Uterus (tissue), 4 donors: Measurements from ENCODE around the gene RNF19B. TPM values are rescaled to one million over a fixed set of nuclear protein-coding genes. Genes with fewer than 3 reads are reported as not detected.

Experiments used
- DNase-seq, 2 donors: peaks; one replicate each; pipeline ENCODE4 v3.0.0-alpha.2; 2019 to 2020
- H3K27ac ChIP-seq, 2 donors: fragments of 200-600 bp; sonication (generic); 1 replicate in 1 of 2; 2 replicates in 1 of 2; pipeline ENCODE4 v1.5.1; 2016 to 2018
- H3K27me3 ChIP-seq, 2 donors: fragments of 200-600 bp; sonication (generic); one replicate each; pipeline ENCODE4 v1.5.1; 2018 to 2019; ENCODE audit warnings: control low read depth in 1 of 2
- H3K36me3 ChIP-seq, 2 donors: fragments of 200-600 bp; sonication (generic); one replicate each; pipeline ENCODE4 v1.5.1; 2019; ENCODE audit warnings: control low read depth in 1 of 2
- H3K4me1 ChIP-seq, 2 donors: fragments of 200-600 bp; sonication (generic); one replicate each; pipeline ENCODE4 v1.5.1; 2018 to 2019; ENCODE audit warnings: control low read depth in 1 of 2
- H3K4me3 ChIP-seq, 2 donors: fragments of 200-600 bp; sonication (generic); 1 replicate in 1 of 2; 2 replicates in 1 of 2; pipeline ENCODE4 v1.5.1; 2018 to 2019; ENCODE audit warnings: mild to moderate bottlenecking in 1 of 2
- H3K9me3 ChIP-seq, 2 donors: fragments of 200-600 bp; sonication (generic); one replicate each; pipeline ENCODE4 v1.5.1; 2019; ENCODE audit warnings: control low read depth in 1 of 2
- CTCF ChIP-seq, 4 experiments: fragments of 200-600 bp in 2 of 4; fragments of 450-650 bp in 2 of 4; sonication (generic) in 2 of 4; IDR thresholded peaks; one replicate each; pipeline ENCODE4 v1.5.1; 2016 to 2019; ENCODE audit warnings: antibody characterized with exemption in 4 of 4, mild to moderate bottlenecking in 2 of 4, moderate library complexity in 1 of 4
- POLR2A ChIP-seq, 2 donors: fragments of 450-650 bp; IDR thresholded peaks; one replicate each; pipeline ENCODE4 v1.6.1; 2016; ENCODE audit warnings: antibody characterized with exemption in 2 of 2, mild to moderate bottlenecking in 1 of 2, moderate library complexity in 1 of 2
- intact Hi-C: fragments of 100-400 bp; cut with DNase I; formaldehyde crosslinking; loops from one replicate; pipeline ENCODE4 v1.15.1; 2023; ENCODE audit warnings: low total_unique reads
- total RNA-seq, 4 donors: library from RNA; depleted of rRNA in 3 of 4; stranded (reverse); fragments of >200 nt in 3 of 4; gene quantifications; one replicate each; pipeline versions ENCODE4 v1.1.0 to v1.2.4, GENCODE V29; 2014 to 2023
- donor health status: DM: yes; HTN: yes; CAD: no.

RNF19B gene
- total RNA-seq, 4 donors from 2014 or later: 13.2 to 23.4 (median 17.4) TPM

- no peaks in the 10 kb centered on the region for H3K27me3 ChIP-seq
- no peaks in the 10 kb centered on the region for H3K36me3 ChIP-seq
- DNase-seq: no peak
- TF ChIP-seq CTCF (IDR thresholded peaks at IDR 0.05) (no peak), POLR2A (IDR thresholded peaks at IDR 0.05) (no peak)
- H3K4me3 ChIP-seq: peak overlapping the region; percentile 81 to 98
- H3K27ac ChIP-seq: peak overlapping the region; percentile 96 to 99
- no peaks in the 10 kb centered on the region for H3K9me3 ChIP-seq
- intact Hi-C loops: no loop called here
- peaks cover 0 to 1% of the 10 kb centered on the region in 2 donors for H3K4me1 ChIP-seq
Observed at GRCh38 chr1:32965251-32965747, 690 bp upstream of the RNF19B start.

- Histone ChIP-seq H3K27ac (peak overlapping the region; percentile 96 to 99), H3K9me3 (no peaks in the 10 kb centered on the region), H3K36me3 (no peaks in the 10 kb centered on the region), H3K4me1 (peaks cover 0 to 4% of the 10 kb centered on the region in 2 donors), H3K27me3 (no peaks in the 10 kb centered on the region), H3K4me3 (peak overlapping the region; percentile 81 to 98)
- DNase-seq: peak; percentile 53 to 56
- intact Hi-C loops: no loop called here
- peak in 1 of 4 experiments; percentile 33 for TF ChIP-seq CTCF (IDR thresholded peaks at IDR 0.05)
- no peak for TF ChIP-seq POLR2A (IDR thresholded peaks at IDR 0.05)
Observed at GRCh38 chr1:32963746-32964460, 706 bp downstream of the RNF19B start.

- H3K27ac ChIP-seq: peak overlapping the region in 1 of 2 donors; percentile 96
- intact Hi-C loops: no loop called here
- DNase-seq: no peak
- H3K4me3 ChIP-seq: peak overlapping the region; percentile 81 to 98
- H3K36me3 ChIP-seq: no peaks in the 10 kb centered on the region
- no peaks in the 10 kb centered on the region for H3K9me3 ChIP-seq
- H3K4me1 ChIP-seq: peaks cover 0 to 4% of the 10 kb centered on the region in 2 donors
- TF ChIP-seq POLR2A (IDR thresholded peaks at IDR 0.05) (no peak), CTCF (IDR thresholded peaks at IDR 0.05) (no peak)
- no peaks in the 10 kb centered on the region for H3K27me3 ChIP-seq
Observed at GRCh38 chr1:32962248-32962896, 2.2 kb downstream of the RNF19B start.

- TF ChIP-seq POLR2A (IDR thresholded peaks at IDR 0.05) (no peak), CTCF (IDR thresholded peaks at IDR 0.05) (no peak)
- Histone ChIP-seq H3K4me1 (peaks cover 0 to 4% of the 10 kb centered on the region in 2 donors), H3K27ac (peak overlapping the region in 1 of 2 donors; percentile 96), H3K36me3 (no peaks in the 10 kb centered on the region), H3K4me3 (no peak overlapping the region), H3K27me3 (no peaks in the 10 kb centered on the region), H3K9me3 (no peaks in the 10 kb centered on the region)
- no peak for DNase-seq
- intact Hi-C loops: no loop called here
Observed at GRCh38 chr1:32960819-32961355, 3.7 kb downstream of the RNF19B start.

GRCh38 chr1:32960342-32960741 lies 4.3 kb downstream of the RNF19B start:
- no peaks in the 10 kb centered on the region for H3K27me3 ChIP-seq
- intact Hi-C loops: no loop called here
- H3K27ac ChIP-seq: peak overlapping the region in 1 of 2 donors; percentile 96

More at GRCh38 chr1:32960342-32960741, 4.3 kb downstream of the RNF19B start:
- DNase-seq: no peak
- Histone ChIP-seq H3K36me3 (no peaks in the 10 kb centered on the region), H3K9me3 (no peaks in the 10 kb centered on the region), H3K4me3 (no peak overlapping the region), H3K4me1 (peaks cover 0 to 4% of the 10 kb centered on the region in 2 donors)
- no peak for TF ChIP-seq POLR2A (IDR thresholded peaks at IDR 0.05)
- no peak for TF ChIP-seq CTCF (IDR thresholded peaks at IDR 0.05)
